Stromal cell of bone marrow (primary cell): Measurements from ENCODE around the gene CTNNA1.
"Not testable (repeated sequence)": the region's sequence is repeated elsewhere in the genome, so short reads cannot be mapped to it uniquely, and the experiment has no call there.

Experiments
- DNase-seq: peaks from one replicate; pipeline ENCODE4 v3.0.0-alpha.2; 2012; ENCODE audit warnings: low read depth

CTNNA1 gene

DNA sequence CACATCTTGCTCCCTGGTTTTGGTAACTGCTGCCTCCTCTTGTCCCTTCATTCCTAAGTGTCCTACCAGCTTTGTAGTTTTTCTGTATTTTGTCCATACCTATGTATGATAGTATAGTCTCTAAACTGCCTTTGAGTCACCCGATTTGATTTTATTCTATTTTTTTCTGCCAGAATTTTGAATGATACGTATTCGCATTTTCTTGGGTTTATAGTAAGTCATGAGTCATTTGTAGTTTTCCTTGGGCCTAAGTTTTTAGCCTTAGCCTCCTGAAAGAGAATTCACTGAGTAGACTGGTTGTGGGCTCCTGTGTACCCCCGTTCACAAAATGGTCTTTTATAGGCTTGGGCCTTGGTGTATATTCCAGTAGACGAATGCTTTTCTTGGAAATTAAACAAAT lies 62.3 kb downstream of the CTNNA1 start:
- DNase-seq: no peak

DNA sequence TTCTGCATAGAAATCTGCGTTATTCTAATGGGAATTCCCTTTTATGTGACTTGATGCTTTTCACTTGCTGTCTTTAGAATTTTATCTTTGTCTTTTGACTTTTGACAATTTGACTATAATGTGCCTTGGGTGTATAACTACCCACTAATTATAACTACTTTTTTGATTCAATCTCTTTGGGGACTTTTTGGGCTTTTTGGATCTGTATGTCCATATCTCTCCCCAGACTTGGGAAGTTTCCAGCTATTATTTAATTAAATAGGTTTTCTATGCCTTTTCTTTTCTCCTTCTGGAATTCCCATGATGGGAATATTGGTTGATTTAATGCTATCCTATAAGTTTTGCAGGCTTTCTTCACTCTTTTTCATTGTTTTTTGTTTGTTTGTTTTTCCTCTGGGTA lies 64.0 kb downstream of the CTNNA1 start:
- no peak for DNase-seq

DNA sequence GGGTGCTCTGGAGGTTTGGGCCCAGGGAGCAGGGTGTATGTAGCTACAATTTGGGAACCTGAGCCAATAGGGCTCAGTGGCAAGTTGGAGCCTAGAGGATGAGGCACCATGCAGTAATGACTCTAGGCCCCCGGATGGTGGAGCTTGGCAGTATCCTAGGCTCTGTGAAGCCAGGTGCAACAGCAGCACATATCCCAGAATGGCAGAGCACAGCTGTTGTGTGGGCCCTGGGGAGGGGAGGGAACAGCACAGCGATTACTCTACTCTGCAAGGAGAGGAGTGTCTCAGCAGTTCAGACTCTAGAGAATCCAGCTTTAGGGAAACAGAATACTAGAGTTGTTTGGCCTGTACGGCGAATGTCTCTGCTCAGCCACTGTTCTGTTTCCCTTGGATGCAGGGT lies 65.9 kb downstream of the CTNNA1 start:
- no peak for DNase-seq

DNA sequence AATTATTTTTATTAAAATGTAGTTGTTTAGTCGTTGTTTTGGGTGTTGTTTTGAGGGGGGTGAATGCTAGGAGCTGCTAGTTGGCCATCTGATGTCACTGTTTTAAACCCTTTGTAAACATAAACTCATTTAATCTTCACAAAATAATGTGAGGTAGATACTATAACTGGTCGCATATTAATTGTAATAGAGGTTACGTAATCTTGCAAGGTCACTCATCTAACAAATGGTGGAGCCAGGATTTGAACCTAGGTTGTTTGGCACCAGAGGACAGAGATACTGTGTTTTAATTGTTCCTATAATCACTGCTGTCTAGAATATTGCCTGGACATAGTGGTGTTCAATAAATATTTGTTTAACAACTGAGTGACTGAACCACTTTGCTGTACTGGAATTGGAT lies 67.5 kb downstream of the CTNNA1 start:
- no peak for DNase-seq

DNA sequence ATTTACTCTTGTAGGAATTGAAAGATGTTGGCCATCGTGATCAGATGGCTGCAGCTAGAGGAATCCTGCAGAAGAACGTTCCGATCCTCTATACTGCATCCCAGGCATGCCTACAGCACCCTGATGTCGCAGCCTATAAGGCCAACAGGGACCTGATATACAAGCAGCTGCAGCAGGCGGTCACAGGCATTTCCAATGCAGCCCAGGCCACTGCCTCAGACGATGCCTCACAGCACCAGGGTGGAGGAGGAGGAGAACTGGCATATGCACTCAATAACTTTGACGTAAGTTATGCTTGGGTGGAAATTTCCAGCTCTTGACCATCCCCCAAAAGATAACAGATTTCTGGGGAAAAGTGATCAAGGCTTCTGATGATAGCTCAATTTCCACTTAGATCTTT lies 71.3 kb downstream of the CTNNA1 start:
- DNase-seq: no peak

DNA sequence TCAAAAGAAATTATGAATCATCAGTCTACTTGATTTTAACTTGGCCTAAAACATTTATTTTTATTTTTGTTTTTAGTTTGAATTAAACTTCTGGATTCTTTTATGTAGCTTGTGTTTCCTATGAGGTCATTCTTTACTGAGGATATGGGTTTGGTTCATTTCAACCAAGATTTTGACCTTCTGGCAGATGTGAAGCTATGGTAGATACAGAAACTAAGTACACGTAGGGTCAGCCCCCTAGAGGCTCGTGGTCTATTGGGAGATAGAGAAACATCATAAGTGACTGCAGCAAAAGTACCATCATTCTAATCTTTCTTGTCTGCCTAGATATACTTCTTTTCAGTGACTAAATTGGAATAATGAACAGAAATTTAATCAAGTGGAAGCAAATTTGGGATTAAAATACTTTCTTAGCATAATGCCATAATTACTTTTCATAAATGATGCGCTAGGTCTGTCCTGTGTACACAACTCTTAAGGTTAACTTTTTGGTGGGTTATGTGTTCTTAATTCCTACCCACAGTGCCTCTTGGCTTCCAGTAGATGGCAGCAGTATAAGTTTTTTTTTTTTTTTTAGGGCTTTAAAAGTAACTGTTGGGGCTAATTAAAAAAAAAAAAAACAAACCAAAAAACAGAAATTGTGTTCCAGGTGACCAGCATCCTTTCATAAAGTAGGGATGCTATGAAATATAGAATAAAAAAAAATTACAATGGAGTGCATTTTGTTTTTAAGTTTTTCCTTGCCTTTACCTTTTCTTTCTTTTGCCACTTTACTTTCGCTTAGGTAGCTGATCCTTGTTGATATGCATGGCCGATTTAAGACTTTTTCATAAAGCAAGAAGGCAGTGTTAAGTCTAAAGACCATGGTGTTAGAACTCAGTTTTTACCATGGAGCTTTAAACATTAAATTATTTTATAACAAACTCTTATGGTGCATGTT lies 72.0 kb downstream of the CTNNA1 start:
- no peak for DNase-seq

DNA sequence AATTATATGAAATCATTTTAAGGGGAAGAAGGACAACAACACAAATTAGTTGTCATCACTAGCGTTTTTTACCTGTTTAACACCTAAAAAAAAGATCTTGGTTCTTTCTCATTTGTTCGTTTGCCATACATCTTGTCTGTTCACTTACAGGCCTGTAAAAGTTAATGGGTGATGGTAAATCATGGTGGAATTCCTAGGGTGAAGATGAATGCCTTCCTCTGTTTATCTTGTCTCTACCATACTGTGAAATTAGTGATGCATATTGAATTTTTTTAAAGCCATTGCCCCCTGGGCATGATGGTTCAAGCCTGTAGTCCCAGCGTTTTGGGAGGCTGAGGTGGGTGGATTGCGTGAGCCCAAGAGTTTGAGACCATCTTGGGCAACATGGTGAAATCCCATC lies 75.3 kb downstream of the CTNNA1 start:
- no peak for DNase-seq

DNA sequence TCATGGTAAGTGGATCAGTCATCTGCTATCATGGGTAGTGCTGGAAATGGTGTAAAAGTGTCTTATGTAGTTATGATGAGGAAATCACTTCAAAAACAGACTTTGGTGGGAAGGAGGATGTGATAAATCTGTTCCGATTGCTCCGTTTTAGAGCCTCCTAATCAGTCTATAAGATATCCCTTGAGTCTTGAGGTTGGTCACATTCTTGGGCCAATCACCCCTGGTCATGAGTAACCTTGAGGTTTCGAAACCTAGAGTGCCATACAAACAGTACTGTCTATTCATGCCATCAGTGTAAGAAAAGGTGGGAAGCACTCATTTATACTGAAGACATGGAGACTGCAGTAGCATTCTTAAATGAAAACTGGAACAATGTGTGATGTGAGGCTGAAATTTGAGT lies 76.1 kb downstream of the CTNNA1 start:
- no peak for DNase-seq

DNA sequence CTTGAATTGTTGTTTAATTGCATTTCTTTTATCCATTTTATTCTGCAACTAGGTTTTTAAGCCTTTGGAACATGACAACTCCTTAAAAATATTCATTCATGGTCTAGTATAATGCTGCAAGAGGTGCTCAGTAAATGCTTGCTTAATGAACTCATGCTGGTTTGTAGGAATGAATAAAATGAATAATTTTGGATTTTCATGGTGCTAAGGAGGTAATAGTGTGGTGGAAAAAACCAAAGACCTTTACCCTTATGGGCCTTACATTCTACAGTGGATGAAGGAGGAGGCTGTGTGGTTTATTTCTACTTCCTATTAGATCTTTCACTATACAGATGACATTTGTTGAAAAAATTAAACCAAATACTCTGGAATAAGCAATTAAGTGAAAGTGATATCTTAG lies 78.5 kb downstream of the CTNNA1 start:
- no peak for DNase-seq

DNA sequence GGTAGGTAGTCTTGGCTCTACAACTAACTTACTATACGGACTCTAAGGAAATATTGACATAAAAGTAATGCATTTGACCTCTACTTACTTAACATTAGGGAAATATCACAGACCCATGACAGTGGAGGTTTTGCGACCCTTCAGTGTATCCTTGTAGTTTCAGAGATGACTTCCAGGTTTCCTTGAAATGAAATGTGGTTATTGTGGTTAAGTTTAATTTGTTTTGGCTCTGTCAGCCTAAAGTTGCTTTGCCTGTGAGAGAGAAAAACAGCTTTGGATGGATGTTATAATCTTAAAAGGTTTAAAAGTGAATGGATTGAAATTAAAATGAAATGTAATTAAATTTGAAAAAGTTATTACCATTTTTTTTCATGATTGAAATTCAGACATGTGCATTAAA lies 79.0 kb downstream of the CTNNA1 start:
- no peak for DNase-seq

DNA sequence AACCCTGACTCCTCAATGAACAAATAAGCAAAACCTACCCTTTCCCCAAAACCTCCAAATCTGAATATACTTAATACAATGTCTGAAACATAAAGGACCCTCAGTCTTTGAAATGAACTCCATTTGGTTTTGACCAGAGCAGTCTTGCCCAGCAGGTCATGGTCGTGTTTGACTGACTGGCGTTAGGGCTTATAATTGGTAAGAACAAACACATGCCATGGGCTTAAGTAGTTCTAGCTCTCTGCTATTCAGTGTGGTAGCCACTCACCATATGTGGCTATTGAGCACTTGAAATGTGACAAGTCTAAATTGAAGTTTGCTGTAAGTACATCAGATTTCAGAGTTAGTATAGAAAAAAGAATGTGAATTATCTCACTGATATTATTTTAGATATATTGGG lies 79.9 kb downstream of the CTNNA1 start:
- DNase-seq: no peak

DNA sequence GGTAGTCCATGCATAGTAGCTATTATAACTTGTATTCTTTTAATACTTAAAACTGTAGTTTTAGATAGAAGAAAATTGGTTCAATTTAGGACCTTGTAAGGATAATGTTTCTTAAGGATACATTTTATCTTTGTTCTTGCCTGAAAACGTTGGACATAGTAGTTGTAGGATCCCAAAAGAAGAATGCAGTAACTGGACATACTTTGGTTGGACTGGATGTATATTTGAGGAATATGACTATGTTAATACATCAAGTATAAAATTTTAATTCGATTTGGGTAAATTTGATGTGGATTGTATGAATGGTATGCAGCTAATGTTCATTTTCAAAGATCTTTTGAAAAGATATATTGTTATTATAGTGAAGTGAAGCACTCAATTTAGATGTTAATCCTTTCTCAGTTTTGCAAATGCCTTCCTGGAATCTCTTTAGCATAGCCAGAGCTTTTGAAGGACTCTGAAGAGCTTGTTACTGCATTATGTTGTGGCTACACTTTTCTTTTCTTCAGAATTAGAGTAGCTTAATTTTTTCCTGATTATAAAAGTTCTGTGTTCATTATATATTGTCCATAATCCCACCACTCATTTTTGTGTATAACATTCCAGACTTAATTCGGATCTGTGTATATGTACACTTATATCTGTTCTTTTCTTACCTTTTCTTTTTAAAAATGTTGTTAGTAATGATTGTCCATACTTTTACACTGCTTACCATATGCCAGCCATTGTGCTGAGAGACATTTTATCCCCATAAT lies 80.7 kb downstream of the CTNNA1 start:
- no peak for DNase-seq

DNA sequence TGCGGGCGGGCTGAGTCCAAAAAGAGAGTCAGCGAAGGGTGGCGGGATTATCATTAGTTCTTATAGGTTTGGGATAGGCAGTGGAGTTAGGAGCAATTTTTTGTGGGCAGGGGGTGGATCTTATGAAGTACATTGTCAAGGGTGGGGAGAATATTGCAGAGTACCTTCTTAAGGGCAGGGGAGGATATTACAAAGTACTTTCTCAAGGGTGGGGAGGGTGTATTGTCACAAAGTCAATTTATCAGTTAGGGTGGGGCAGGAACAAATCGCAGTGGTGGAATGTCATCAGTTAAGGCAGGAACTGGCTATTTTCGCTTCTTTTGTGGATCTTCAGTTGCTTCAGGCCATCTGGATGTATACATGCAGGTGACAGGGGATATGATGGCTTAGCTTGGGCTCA lies 81.6 kb downstream of the CTNNA1 start:
- not testable (repeated sequence) for DNase-seq

DNA sequence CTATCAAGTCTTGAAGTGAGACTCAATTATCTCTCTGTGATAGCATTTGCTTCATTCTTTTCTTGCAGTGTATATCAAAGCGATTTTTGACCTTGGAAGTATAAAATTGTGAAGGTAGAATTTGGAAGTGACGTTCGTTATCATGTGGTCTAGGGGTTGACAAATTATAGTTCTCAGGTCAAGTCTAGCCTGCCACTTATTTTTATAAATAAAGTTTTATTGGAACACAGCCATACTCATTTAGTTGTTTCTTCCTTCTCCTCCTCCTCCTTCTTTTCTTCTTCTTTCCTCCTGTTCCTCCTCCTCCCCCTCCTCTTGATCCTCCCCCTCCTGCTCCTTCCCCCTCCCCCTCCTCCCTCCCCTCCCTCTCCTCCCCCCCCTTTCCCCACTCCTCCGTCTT lies 83.9 kb downstream of the CTNNA1 start:
- no peak for DNase-seq

DNA sequence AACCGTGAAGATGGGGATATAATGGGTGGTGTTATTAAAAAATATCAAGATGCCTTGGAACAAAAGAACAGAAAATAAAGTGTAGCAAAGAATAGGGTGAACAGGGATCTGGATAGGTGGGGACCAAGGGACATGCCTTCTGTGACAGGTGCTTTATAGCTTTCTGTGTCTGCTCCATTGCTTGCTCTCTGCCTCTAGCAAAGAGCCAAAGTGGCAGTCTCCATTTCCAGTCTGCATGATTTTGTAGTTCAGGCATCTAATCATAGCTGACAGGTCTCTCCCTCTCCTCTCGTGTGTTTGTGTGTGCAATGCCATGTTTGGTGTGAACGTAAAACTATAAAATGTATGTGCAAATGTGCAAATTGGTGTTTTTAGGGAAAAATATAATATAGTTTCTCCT lies 86.9 kb downstream of the CTNNA1 start:
- no peak for DNase-seq

DNA sequence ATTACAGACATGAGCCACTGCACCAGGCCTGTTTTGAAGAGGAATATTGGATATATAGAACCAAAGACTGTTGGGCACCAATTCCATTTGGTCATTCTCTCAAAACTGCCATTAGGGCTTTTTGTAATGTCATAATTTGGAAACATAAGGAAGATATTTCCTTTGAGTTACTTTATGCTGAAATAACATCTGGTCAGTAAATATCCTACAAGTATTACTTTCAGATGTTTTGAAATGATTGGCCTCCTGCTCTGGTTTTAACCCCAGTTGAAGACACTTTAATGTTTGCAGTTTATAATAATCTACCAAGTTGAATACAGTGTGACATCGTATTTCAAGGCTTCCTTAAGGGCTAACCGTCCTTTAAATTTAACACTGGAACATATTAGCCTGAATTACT lies 88.3 kb downstream of the CTNNA1 start:
- DNase-seq: no peak

DNA sequence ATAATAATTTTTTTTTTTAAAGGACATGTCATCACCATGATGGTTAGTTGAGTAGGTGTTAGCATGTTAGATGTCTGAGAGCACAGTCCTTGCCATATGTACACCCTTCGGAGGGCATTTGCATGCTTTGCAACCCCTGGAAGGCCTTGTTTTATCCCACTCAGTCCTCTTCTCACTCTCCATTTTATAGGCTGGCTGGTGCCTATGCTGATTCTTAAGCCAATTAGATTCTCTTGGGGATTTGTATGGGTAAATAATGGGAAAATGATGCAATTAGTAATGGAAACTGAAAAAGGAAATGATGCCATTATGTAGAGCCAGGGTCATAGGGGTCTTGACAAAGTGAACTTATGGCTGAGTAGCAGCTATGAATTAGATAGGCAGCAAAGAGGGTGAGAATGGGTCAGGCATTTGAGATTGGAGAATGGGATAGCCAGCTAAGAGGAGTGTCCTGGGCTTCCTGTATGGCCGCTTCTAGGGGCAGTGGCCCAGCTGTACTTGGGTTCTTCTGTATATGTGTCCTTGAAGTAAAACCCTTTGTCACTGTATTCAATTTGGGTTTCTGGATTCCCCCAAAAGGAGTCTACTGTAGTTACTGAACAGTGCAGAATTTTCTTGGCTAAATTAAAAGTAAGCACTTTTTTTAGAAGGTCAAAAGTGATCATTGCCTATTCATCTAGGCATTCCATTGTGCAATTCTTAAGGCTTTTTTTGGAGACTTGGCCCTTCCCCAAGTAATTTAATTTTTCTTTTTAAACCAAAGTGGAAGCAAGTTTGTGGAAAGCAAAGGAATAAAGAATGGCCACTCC lies 90.3 kb downstream of the CTNNA1 start:
- DNase-seq: no peak

DNA sequence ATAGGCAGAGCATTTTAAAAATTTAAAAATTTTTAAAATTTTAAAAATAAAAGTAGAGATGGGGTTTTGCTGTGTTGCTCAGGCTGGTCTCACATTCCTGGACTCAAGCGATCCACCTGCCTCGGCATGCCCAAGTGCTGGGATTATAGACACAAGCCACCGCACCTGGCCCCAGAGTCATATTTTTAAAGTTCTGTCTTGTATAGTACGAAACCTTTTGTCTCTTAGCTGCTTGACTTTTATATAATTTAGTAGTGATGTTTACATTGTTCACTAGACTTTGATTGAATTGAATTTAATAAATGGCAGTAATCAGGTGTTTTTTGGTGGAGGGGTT lies 90.9 kb downstream of the CTNNA1 start:
- no peak for DNase-seq

DNA sequence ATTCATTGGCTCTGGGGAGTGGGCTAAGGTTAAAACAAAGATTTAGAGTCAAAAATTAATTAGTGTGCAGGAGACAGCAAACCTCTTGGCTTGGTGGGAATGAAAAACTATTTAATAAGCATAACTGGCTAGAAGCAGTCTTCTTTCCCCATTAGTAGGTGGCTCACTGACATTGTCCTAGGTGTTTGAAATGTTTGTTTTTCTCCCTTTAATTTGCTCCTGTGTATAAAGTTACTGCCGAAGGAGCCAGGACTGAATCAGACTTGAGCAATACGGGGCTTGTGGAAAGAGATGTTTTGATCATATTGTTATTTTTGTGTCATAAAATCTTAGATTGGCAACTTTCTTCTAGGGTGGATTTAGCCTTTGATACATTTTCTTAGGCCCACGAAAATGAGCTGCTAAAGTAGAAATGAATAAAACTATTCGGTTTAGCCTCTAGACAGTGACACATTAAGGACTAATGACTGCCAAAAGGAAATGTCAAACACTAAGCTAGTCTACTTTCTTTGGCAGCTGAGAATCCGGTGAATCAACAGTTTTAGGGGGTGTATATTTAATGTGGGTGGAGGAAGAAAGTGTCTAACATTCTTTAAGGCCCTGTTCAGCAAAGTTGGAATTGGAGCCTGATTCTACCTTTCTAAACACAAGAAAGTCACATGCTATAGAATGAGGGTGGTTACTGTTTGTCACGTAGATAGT lies 91.7 kb downstream of the CTNNA1 start:
- peak; percentile 91 for DNase-seq

DNA sequence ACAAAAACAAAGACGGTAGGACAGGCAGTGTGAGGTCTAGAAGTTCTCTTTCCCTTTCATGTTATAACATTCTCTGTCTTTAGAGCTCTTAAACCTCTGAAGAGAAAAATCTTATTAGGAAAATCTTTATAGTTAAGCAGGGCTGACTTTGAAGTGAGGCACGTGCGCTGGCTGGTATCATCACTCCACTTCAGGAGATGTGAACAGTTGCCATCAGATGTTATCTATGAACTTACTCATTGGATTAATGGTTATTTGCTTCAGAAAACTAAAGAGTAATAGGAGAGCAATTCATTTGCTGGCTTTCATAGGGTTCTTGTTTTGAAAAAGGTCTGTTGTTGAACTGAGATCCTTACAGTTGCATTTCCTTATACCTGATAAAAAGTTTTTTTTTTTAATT lies 96.2 kb downstream of the CTNNA1 start:
- no peak for DNase-seq

DNA sequence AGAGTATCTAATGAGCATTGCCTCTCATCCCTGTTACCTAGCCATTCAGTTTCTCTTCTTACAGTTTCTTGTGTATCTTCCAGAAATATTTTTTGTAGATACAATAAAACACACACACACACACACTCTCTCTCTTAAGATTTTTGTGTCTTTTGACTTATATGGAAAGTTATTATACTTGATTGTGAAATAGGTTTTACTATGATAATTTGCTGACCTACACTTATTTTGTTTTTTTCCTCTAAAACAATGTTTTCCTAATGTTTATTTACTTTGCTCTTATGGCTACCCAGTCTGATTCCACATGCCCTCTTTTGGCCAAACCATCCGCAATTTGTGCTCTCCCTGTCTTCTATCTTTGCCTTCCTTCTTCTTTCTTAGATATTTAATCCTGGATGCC lies 96.7 kb downstream of the CTNNA1 start:
- no peak for DNase-seq

DNA sequence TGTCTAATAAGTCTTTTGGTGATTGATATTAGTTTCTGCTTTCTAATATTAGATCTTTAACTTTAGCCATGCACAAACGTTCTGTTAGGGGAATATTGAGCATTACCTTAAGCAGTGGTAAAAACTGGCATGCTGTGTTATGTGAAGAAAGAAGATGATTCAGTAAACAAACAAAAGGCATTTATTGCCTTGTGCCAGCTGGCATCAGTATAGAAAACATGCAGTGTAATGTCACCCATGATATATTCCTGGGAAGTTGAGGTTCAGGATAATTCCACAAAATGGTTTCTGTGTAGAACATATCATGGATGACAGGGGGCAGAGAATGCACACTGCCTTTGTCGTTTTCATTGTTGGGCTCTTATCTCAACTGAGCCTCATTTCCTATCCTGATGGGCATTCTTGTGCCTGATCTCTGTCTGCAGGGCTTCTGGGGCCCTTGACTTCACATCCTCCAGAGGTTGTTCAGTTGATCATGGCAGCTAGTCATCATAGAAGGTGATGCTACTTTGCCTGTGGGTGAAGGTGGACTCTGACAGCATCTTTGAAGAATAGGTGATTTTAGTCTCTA lies 97.7 kb downstream of the CTNNA1 start:
- DNase-seq: no peak
